ENCODE measurements around the gene ZNF423. TPM values are rescaled to one million over a fixed set of nuclear protein-coding genes. Genes with fewer than 3 reads are reported as not detected.

Gene ZNF423
- total RNA-seq, 1 donor from 2014 or later: not detected

- no peaks in the 10 kb centered on the region for H3K36me3 Mint-ChIP-seq (ENCODE audit: low read depth)
- H3K9me3 Mint-ChIP-seq: no peaks in the 10 kb centered on the region
- ATAC-seq (ENCODE audit: low read depth): no peak
- intact Hi-C loops (cut with micrococcal nuclease): no loop called here
- ChIA-PET CTCF (no interaction called here), POLR2A (no interaction called here)
- TF ChIP-seq CTCF (IDR thresholded peaks at IDR 0.05): no peak
- peaks cover 27% of the 10 kb centered on the region for H3K27me3 Mint-ChIP-seq
- DNase-seq: no peak
- no peak overlapping the region for H3K4me3 Mint-ChIP-seq
- peaks cover 17% of the 10 kb centered on the region for H3K4me1 Mint-ChIP-seq
- H3K27ac Mint-ChIP-seq: no peak overlapping the region
Measured at GRCh38 chr16:49531425-49531824, 324.5 kb downstream of the ZNF423 start.

GRCh38 chr16:49530427-49530970 is 325.4 kb downstream of the ZNF423 start:
- Mint-ChIP-seq H3K9me3 (no peaks in the 10 kb centered on the region), H3K36me3 (ENCODE audit: low read depth) (no peaks in the 10 kb centered on the region), H3K4me3 (no peak overlapping the region), H3K4me1 (peaks cover 17% of the 10 kb centered on the region), H3K27me3 (peaks cover 29% of the 10 kb centered on the region), H3K27ac (no peak overlapping the region)
- no peak for DNase-seq
- POLR2A ChIA-PET: no interaction called here
- CTCF ChIA-PET: no interaction called here
- peak; percentile 42 for ATAC-seq (ENCODE audit: low read depth)
- intact Hi-C loops (cut with micrococcal nuclease): no loop called here
- TF ChIP-seq CTCF (IDR thresholded peaks at IDR 0.05): no peak

- ChIA-PET POLR2A (interaction anchor here (0.7 kb wide), 1 partner anchor 753 kb away, joined by 3 read pairs; no protein-coding TSS in a partner anchor), CTCF (no interaction called here)
- DNase-seq: no peak
- TF ChIP-seq CTCF (IDR thresholded peaks at IDR 0.05): no peak
- intact Hi-C loops (cut with micrococcal nuclease): no loop called here
- Mint-ChIP-seq H3K27ac (no peak overlapping the region), H3K4me1 (peaks cover 17% of the 10 kb centered on the region), H3K4me3 (no peak overlapping the region), H3K36me3 (ENCODE audit: low read depth) (no peaks in the 10 kb centered on the region), H3K27me3 (peaks cover 29% of the 10 kb centered on the region), H3K9me3 (no peaks in the 10 kb centered on the region)
- peak; percentile 37 for ATAC-seq (ENCODE audit: low read depth)
Measured at GRCh38 chr16:49529411-49530045, 326.4 kb downstream of the ZNF423 start.

GRCh38 chr16:49528866-49529288 is 327.0 kb downstream of the ZNF423 start:
- Mint-ChIP-seq H3K9me3 (no peaks in the 10 kb centered on the region), H3K27me3 (peaks cover 29% of the 10 kb centered on the region), H3K36me3 (ENCODE audit: low read depth) (no peaks in the 10 kb centered on the region), H3K27ac (no peak overlapping the region), H3K4me3 (peak overlapping the region; percentile 81), H3K4me1 (peaks cover 17% of the 10 kb centered on the region)
- DNase-seq (no peak), ATAC-seq (ENCODE audit: low read depth) (no peak)
- intact Hi-C loops (cut with micrococcal nuclease): no loop called here
- ChIA-PET POLR2A (no interaction called here), CTCF (no interaction called here)
- TF ChIP-seq CTCF (IDR thresholded peaks at IDR 0.05): no peak

GRCh38 chr16:49528060-49528865 is 327.6 kb downstream of the ZNF423 start:
- H3K27ac Mint-ChIP-seq: no peak overlapping the region
- no peak for TF ChIP-seq CTCF (IDR thresholded peaks at IDR 0.05)
- POLR2A ChIA-PET: no interaction called here
- no peaks in the 10 kb centered on the region for H3K36me3 Mint-ChIP-seq (ENCODE audit: low read depth)
- H3K4me3 Mint-ChIP-seq: peak overlapping the region; percentile 81
- intact Hi-C loops (cut with micrococcal nuclease): no loop called here
- DNase-seq (no peak), ATAC-seq (ENCODE audit: low read depth) (no peak)
- no peaks in the 10 kb centered on the region for H3K9me3 Mint-ChIP-seq
- peaks cover 29% of the 10 kb centered on the region for H3K27me3 Mint-ChIP-seq
- peaks cover 17% of the 10 kb centered on the region for H3K4me1 Mint-ChIP-seq
- CTCF ChIA-PET: no interaction called here

Measured in activated B cell treated with CpG ODN at 0.5 μM for 24 hours (primary cell).